ENCODE data around the gene MIA. TPM values are rescaled to one million over a fixed set of nuclear protein-coding genes. Genes with fewer than 3 reads are reported as not detected.
A peak's percentile ranks its signal among the peaks of the same experiment; 100 is the strongest.

Gene MIA
- total and polyA plus RNA-seq, 2 donors (not counting 1 experiment from before 2014, with no cell fraction given): 0.37 to 5.7 TPM

- H3K79me2 ChIP-seq (ENCODE audit: control insufficient read depth, insufficient read depth, low read length): peaks cover 71% of the 10 kb centered on the region
- ChIA-PET CTCF (no interaction called here), POLR2A (interaction anchor here (0.6 to 3.1 kb wide), 3 partner anchors 23 to 83 kb away, joined by 3 to 68 read pairs (median 3); partner anchors contain the start of genes COQ8B, ITPKC and RAB4B)
- intact Hi-C loops (cut with micrococcal nuclease): no loop called here
- H3K4me1 ChIP-seq (ENCODE audit: control insufficient read depth in 2 of 2, insufficient read depth in 2 of 2, low read length in 2 of 2): peaks cover 69 to 70% of the 10 kb centered on the region in 2 donors
- H3K27me3 ChIP-seq (replicated peaks in 1 of 4; ENCODE audit: control extremely low read depth in 1 of 4, control insufficient read depth in 3 of 4, insufficient read depth in 4 of 4, low read length in 3 of 4): no peaks in the 10 kb centered on the region
- peak overlapping the region; percentile 54 to 95 (median 84) for H3K4me3 ChIP-seq (ENCODE audit: control extremely low read depth in 1 of 5, extremely low read depth in 1 of 5, insufficient read depth in 1 of 5, low read depth in 2 of 5, low read length in 4 of 5)
- H3K4me1 Mint-ChIP-seq: peaks cover 74% of the 10 kb centered on the region
- H3K4me3 Mint-ChIP-seq: peak overlapping the region; percentile 92
- peak overlapping the region; percentile 75 to 86 for H3K27ac ChIP-seq (ENCODE audit: low read length in 2 of 2)
- ATAC-seq (ENCODE audit: low read depth) (no peak), DNase-seq (peak; percentile 33)
- peak overlapping the region; percentile 93 for H3K27ac Mint-ChIP-seq
- no peaks in the 10 kb centered on the region for H3K9me3 Mint-ChIP-seq (ENCODE audit: insufficient read depth)
- TF ChIP-seq EZH2 (IDR thresholded peaks at IDR 0.05; ENCODE audit: borderline replicate concordance, insufficient read depth, low read depth, low read length, poor library complexity, severe bottlenecking) (no peak), CTCF (IDR thresholded peaks at IDR 0.05) (no peak)
- no peak overlapping the region for H2AFZ ChIP-seq (ENCODE audit: insufficient read depth, low read depth, low read length, poor library complexity, severe bottlenecking)
- WGBS (ENCODE audit: insufficient coverage): 78% methylated on average over 23 of the region's 27 CpGs
- no peaks in the 10 kb centered on the region for H3K9me3 ChIP-seq (ENCODE audit: control extremely low read depth in 1 of 3, control insufficient read depth in 2 of 3, insufficient read depth in 1 of 3, low read length in 2 of 3)
- H3K27me3 Mint-ChIP-seq: no peaks in the 10 kb centered on the region
- H4K20me1 ChIP-seq (ENCODE audit: control insufficient read depth, insufficient read depth, low read length, poor library complexity, severe bottlenecking): peaks cover 56% of the 10 kb centered on the region
- H3K4me2 ChIP-seq (replicated peaks; ENCODE audit: low read depth, low read length, poor library complexity, severe bottlenecking): peak overlapping the region; percentile 93
- H3K9ac ChIP-seq (ENCODE audit: low read length): peak overlapping the region; percentile 88
- H3K36me3 ChIP-seq (replicated peaks in 1 of 2; ENCODE audit: control extremely low read depth in 1 of 2, control insufficient read depth in 1 of 2, extremely low read depth in 1 of 2, insufficient read depth in 2 of 2, low read length in 1 of 2): peaks cover 0 to 50% of the 10 kb centered on the region in 2 experiments
Observed at GRCh38 chr19:40800339-40800996, 25.1 kb downstream of the MIA start.

- H3K36me3 ChIP-seq (replicated peaks in 1 of 2; ENCODE audit: control extremely low read depth in 1 of 2, control insufficient read depth in 1 of 2, extremely low read depth in 1 of 2, insufficient read depth in 2 of 2, low read length in 1 of 2): peaks cover 0 to 56% of the 10 kb centered on the region in 2 experiments
- peak overlapping the region in 1 of 2 donors; percentile 86 for H3K27ac ChIP-seq (ENCODE audit: low read length in 2 of 2)
- DNase-seq: no peak
- H4K20me1 ChIP-seq (ENCODE audit: control insufficient read depth, insufficient read depth, low read length, poor library complexity, severe bottlenecking): peaks cover 61% of the 10 kb centered on the region
- no peaks in the 10 kb centered on the region for H3K9me3 ChIP-seq (ENCODE audit: control extremely low read depth in 1 of 3, control insufficient read depth in 2 of 3, insufficient read depth in 1 of 3, low read length in 2 of 3)
- ChIA-PET CTCF (interaction anchor here (1.0 kb wide), 1 partner anchor 18 kb away, joined by 4 read pairs; no protein-coding TSS in a partner anchor), POLR2A (interaction anchor here (0.6 to 1.3 kb wide), 2 partner anchors 23 to 84 kb away, joined by 3 read pairs; partner anchors contain the start of genes COQ8B, ITPKC and RAB4B)
- no peak overlapping the region for H3K4me3 ChIP-seq (ENCODE audit: control extremely low read depth in 1 of 5, extremely low read depth in 1 of 5, insufficient read depth in 1 of 5, low read depth in 2 of 5, low read length in 4 of 5)
- H2AFZ ChIP-seq (ENCODE audit: insufficient read depth, low read depth, low read length, poor library complexity, severe bottlenecking): no peak overlapping the region
- peaks cover 75% of the 10 kb centered on the region for H3K79me2 ChIP-seq (ENCODE audit: control insufficient read depth, insufficient read depth, low read length)
- H3K4me2 ChIP-seq (replicated peaks; ENCODE audit: low read depth, low read length, poor library complexity, severe bottlenecking): peak overlapping the region; percentile 93
- H3K9ac ChIP-seq (ENCODE audit: low read length): no peak overlapping the region
- H3K9me3 Mint-ChIP-seq (ENCODE audit: insufficient read depth): no peaks in the 10 kb centered on the region
- 98% methylated on average over 27 of the region's 27 CpGs for WGBS (ENCODE audit: insufficient coverage)
- no peak for ATAC-seq (ENCODE audit: low read depth)
- intact Hi-C loops (cut with micrococcal nuclease): no loop called here
- TF ChIP-seq EZH2 (IDR thresholded peaks at IDR 0.05; ENCODE audit: borderline replicate concordance, insufficient read depth, low read depth, low read length, poor library complexity, severe bottlenecking) (no peak), CTCF (IDR thresholded peaks at IDR 0.05) (no peak)
- H3K4me1 ChIP-seq (ENCODE audit: control insufficient read depth in 2 of 2, insufficient read depth in 2 of 2, low read length in 2 of 2): peaks cover 74 to 75% of the 10 kb centered on the region in 2 donors
- no peaks in the 10 kb centered on the region for H3K27me3 ChIP-seq (replicated peaks in 1 of 4; ENCODE audit: control extremely low read depth in 1 of 4, control insufficient read depth in 3 of 4, insufficient read depth in 4 of 4, low read length in 3 of 4)
- peak overlapping the region; percentile 92 for H3K4me3 Mint-ChIP-seq
- H3K27ac Mint-ChIP-seq: peak overlapping the region; percentile 68
- peaks cover 79% of the 10 kb centered on the region for H3K4me1 Mint-ChIP-seq
- H3K27me3 Mint-ChIP-seq: no peaks in the 10 kb centered on the region
Observed at GRCh38 chr19:40800997-40801377, 25.7 kb downstream of the MIA start.
